ENCODE data around the gene FAM185A.
A peak's percentile ranks its signal among the peaks of the same experiment; 100 is the strongest.
"Not testable (repeated sequence)": the region's sequence is repeated elsewhere in the genome, so short reads cannot be mapped to it uniquely, and the experiment has no call there.

Gene FAM185A

GRCh38 chr7:102748605-102749444, at the start of gene FAM185A:
FAM185A (plus strand) TSS chr7:102748999; CDS start chr7:102749208, 209 bp downstream.
- peak; percentile 100 for DNase-seq

DNA sequence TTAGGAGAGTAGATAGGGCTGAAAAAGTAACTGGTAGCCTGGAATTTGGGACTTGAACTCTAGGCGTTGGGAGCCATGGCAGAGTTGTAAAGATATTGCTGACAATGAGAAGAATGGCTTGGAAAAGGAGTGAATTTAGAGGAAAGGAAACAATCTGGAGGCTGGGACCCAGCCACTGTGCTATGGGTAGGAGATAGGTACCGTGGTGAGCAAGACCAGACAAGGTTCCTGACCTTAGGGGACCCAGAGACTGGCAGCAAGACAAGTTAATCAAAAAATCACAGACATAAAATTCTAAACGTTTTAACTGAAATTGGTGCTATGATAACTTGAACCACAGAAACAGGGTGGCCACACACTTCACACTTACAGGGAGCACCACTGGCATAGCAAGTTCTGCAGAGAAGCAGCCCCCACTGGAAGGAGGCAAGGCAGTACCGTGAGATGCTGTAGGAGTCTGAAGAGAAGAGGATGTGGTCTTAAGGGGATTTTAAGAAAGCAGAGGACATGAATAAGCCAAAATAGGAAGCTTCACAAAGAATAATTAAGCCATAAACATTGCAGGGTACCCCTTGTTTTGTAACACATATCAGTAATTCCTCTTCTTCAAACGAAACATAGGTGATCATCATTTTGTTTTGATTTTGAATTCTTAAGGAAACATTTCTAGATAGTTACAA, 35.6 kb upstream of the FAM185A start:
- DNase-seq: not testable (repeated sequence)

GRCh38 chr7:102713691-102714080, 35.1 kb upstream of the FAM185A start:
- DNase-seq: not testable (repeated sequence)

- DNase-seq: not testable (repeated sequence)
Observed at GRCh38 chr7:102714774-102715522, 33.9 kb upstream of the FAM185A start.

DNA sequence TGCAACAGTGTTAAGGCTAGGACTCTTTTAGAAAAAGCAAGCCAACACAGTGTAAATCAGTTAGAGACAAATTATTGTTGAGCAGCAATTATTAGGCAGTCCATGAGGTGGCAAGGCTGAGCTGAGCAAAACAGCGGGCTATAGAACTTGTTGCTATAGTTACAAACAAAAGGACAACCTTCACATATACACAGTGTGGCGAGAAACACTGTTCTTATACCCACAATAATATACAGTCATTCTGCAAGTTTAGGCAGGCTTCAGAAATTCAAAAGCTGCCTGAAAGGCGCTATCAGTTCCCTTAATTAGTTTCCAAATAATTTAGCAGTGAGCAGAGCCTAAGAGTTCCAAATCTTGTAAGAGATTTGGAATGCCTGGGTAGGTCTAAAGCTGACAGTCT, 33.1 kb upstream of the FAM185A start:
- DNase-seq: not testable (repeated sequence)

DNA sequence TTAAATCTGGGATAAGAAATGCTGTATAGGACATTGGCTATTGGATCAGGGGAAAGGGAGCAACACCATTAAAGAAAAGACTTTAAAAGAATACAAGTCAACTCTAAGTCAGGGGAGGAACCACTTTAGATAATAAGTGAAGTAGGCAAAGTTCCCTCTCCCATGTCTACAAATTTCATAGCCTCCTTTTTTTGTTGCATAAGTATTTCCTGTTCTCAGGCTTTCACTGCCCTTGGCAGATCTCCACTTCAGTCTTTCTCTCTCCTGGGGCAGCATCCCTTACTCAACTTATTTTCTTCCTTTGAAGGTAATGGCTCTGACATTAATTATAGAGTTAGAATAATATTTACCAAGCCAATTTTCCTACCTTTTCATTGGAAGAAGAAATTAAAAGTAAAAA, 30.3 kb upstream of the FAM185A start:
- peak; percentile 10 for DNase-seq

DNA sequence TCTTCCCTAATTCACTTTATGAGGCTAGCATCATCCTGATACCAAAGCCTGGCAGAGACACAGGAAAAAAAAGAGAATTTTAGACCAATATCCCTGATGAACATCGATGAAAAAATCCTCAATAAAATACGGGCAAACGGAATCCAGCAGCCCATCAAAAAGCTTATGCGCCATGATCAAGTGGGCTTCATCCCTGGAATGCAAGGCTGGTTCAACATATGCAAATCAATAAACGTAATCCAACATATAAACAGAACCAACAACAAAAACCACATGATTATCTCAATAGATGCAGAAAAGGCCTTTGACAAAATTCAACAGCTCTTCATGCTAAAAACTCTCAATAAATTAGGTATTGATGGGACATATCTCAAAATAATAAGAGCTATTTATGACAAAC, 22.6 kb upstream of the FAM185A start:
- not testable (repeated sequence) for DNase-seq

DNA sequence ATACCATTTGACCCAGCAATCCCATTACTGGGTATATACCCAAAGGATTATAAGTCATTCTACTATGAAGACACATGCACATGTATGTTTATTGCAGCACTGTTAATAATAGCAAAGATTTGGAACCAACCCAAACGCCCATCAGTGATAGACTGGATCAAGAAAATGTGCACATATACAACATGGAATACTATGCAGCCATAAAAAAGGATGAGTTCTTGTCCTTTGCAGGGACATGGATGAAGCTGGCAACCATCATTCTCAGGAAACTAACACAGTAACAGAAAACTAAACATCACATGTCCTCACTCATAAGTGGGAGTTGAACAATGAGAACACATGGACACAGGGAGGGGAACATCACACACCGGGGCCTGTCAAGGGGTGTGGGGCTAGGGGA, 19.1 kb upstream of the FAM185A start:
- DNase-seq: not testable (repeated sequence)

GRCh38 chr7:102730431-102730830, 18.4 kb upstream of the FAM185A start:
- not testable (repeated sequence) for DNase-seq

DNA sequence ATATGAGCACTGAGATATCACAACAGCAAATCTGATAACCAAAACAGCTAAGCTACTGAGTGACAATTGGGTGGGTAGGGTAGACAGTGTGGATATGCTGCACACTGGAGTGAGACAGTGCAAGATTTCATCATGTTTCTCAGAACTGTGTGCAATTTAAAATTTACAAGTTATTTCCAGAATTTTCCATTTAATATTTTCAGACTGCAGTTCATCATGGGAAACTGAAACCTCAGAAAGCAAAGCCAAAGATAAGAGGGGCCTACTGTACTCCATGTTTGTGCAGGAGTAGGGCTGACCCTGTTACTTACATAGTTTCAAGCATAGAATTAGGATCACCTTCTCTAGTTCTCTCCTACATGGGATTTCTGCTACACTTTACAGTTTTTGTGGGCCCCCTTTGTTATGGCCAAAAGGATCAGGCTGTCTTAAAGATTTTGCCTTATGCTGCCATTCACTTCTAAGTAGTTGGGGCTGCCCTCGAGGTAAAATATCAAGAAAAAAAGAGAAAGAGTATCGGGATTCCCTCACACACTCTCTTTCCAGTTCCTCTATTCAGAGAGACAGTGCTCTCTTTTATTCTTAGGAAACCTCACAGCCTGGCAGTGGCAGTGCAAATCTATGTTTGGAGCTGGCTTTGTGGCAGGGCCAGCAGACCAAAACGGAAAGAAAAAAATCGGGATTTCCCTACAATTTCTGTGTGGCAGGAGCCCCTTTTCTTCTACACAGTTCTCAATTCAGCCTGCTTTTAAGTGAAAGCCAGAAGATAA, 6.6 kb upstream of the FAM185A start:
- DNase-seq: not testable (repeated sequence)

GRCh38 chr7:102743861-102744260, 4.9 kb upstream of the FAM185A start:
- not testable (repeated sequence) for DNase-seq

DNA sequence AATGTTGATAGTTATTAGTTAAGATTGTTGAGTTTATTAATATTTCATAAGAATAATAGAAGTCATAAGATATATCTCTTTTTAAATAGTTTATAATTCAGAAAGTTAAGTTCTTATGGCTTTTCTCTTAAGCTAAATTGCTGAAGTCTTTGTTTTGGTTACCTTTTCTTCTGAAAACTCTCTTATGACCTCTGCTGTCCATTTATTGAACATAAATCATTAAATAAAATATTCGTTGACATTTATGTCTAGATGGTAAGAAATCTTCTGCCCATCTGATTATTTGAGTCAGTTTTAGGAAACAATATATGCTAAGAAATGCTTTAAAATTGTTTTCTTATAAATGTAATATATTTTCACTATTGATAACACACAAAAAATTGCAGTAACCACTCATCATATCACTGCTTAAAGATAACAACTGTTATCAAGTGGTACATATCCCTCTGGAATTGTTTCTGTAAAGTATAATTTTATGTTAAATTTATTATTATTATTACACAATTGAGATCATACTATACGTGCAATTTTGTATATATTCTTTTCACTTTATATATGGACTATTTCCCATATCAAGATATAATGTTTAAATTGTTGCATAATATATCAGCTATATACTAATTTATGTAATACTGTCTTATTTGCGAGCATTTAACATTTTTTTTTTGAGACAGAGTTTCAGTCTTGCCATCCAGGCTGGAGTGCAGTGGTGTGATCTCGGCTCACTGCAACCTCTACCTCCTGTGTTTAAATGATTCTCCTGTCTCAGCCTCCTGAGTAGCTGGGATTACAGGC, 3.1 kb upstream of the FAM185A start:
- DNase-seq: not testable (repeated sequence)

DNA sequence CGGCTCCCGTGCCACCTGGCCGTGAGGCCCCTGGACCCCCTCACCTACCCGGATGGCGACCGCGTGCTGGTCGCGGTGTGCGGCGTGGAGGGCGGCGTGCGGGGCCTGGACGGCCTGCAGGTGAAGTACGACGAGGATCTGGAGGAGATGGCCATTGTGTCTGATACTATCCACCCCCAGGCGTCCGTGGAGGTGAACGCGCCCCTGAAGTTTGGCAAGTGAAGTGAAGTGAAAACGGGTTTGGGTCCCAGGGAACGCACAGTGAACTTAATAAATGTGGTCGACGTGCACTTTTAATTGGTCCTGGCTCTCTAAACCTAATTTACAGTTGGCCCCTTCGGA, 617 bp downstream of the FAM185A start:
- not testable (repeated sequence) for DNase-seq

GRCh38 chr7:102758227-102758626, 9.4 kb downstream of the FAM185A start:
- DNase-seq: not testable (repeated sequence)

DNA sequence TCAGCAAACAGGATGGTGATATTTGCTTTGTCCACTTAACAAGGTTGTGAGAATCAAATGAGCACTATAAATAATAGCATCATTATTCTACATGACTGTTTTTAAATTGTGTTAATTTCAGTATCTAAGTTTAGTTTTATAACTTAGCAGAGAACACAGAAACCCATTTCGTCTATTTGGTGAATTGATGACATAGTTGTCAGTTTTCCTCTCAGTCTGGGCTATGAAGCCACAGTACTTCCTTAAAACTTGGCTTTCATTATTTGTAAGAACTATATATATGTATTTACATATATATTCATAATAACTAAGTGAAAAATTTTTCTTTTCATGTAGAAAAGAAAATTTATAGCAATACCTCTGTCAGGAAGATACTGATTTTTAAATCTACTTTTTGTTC, 11.1 kb downstream of the FAM185A start:
- not testable (repeated sequence) for DNase-seq

- DNase-seq: not testable (repeated sequence)
Observed at GRCh38 chr7:102761234-102761633, 12.4 kb downstream of the FAM185A start.

DNA sequence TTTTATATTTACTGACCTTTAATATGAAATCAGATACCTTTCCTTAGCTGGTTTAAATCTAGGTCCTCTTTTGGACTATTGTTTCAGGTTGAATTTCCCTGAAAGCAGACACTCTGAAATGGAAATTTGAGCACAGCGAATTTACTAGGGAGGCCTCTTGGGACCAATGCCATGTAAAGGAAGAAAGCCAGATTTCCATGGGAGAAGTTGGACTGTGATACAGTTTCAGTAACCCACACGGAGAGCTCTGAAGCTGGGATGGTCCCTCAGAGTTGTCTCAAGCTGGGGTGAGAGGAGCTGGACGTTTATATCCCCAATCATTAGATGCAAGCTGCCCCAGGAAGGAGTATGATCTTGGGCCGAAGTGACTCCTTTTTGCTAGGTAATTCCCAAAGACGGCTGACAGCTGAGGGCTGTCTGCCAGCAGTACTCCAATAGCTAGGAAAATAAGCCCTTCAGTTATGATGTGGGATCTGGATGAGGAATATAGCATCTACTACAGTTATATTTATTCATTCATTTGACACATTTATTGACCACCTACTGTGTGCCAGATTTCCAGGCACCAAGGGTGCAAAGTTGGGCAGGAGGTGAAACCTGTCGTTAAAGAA, 14.6 kb downstream of the FAM185A start:
- DNase-seq: not testable (repeated sequence)

- DNase-seq: not testable (repeated sequence)
Observed at GRCh38 chr7:102769657-102770192, 20.9 kb downstream of the FAM185A start.

DNA sequence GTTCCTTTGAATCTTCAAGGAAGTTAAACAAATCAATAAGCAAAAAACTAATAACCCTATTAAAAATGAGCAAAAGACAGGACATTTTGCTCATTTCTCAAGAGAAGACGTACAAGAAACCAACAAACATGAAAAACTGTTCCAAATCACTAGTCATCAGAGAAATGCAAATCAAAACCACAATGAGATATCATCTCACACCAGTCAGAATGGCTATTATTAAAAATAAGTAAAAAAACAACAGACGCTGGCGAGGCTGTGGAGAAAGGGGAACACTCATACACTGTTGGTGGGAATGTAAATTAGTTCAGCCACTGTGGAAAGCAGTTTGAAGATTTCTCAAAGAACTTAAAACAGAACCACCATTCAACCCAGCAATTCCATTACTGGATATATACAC, 21.7 kb downstream of the FAM185A start:
- DNase-seq: not testable (repeated sequence)

DNA sequence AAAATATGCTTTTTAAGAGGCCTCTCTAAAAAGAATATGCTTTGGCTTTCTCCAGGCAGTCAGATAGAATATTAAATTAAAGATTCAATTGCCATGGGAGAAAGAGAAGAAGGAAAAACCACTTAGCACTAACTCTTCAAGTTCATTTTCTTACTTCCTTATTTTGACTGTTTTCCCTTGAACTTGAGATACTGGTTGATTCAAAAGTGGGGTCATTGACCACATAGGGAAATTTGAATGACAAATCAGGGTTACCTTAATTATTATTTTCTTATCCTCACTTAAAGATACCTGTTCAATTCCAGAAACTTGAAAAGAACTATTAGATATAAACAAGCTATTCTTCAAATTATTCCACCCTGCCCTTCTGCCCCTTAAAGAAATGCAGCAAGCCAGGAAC, 27.4 kb downstream of the FAM185A start:
- not testable (repeated sequence) for DNase-seq

- not testable (repeated sequence) for DNase-seq
Observed at GRCh38 chr7:102778663-102779062, 29.9 kb downstream of the FAM185A start.
